DLD1 (cell line): ENCODE results near the gene ZNF516.

Experiments used
- in situ Hi-C: cut with HindIII; loops from 2 replicates; pipeline ENCODE4 v1.10.0; 2017; ENCODE audit warnings: low sequenced_read_pairs

ZNF516 gene

GRCh38 chr18:76350134-76351025 is 144.7 kb downstream of the ZNF516 start:
- in situ Hi-C loops, result no loop called here

GRCh38 chr18:76349067-76349715 is 145.9 kb downstream of the ZNF516 start:
- in situ Hi-C loops, result no loop called here

GRCh38 chr18:76348267-76349066 is 146.6 kb downstream of the ZNF516 start:
- in situ Hi-C loops, result no loop called here

- in situ Hi-C loops, result no loop called here
These were observed 147.7 kb downstream of the ZNF516 start for GRCh38 chr18:76347341-76347740.

- in situ Hi-C loops, result no loop called here
These were observed 148.4 kb downstream of the ZNF516 start for GRCh38 chr18:76346490-76347130.

GRCh38 chr18:76345901-76346300 is 149.1 kb downstream of the ZNF516 start:
- in situ Hi-C loops, result no loop called here

- in situ Hi-C loops, result no loop called here
These were observed 151.0 kb downstream of the ZNF516 start for GRCh38 chr18:76343938-76344569.

- in situ Hi-C loops, result no loop called here
These were observed 154.6 kb downstream of the ZNF516 start for GRCh38 chr18:76340410-76340809.

GRCh38 chr18:76339246-76339620 is 155.8 kb downstream of the ZNF516 start:
- in situ Hi-C loops, result no loop called here

GRCh38 chr18:76338619-76339245 is 156.3 kb downstream of the ZNF516 start:
- in situ Hi-C loops, result no loop called here

- in situ Hi-C loops, result no loop called here
These were observed 157.0 kb downstream of the ZNF516 start for GRCh38 chr18:76338088-76338487.

GRCh38 chr18:76335859-76336640 is 159.0 kb downstream of the ZNF516 start:
- in situ Hi-C loops, result no loop called here

GRCh38 chr18:76328140-76328539 is 166.9 kb downstream of the ZNF516 start:
- in situ Hi-C loops, result no loop called here

GRCh38 chr18:76323891-76324290 is 171.2 kb downstream of the ZNF516 start:
- in situ Hi-C loops, result no loop called here

GRCh38 chr18:76322686-76323085 is 172.4 kb downstream of the ZNF516 start:
- in situ Hi-C loops, result no loop called here

GRCh38 chr18:76319366-76319765 is 175.7 kb downstream of the ZNF516 start:
- in situ Hi-C loops, result no loop called here

- in situ Hi-C loops, result no loop called here
These were observed 176.4 kb downstream of the ZNF516 start for GRCh38 chr18:76318607-76319006.

- in situ Hi-C loops, result no loop called here
These were observed 177.9 kb downstream of the ZNF516 start for GRCh38 chr18:76317136-76317535.

- in situ Hi-C loops, result no loop called here
These were observed 179.3 kb downstream of the ZNF516 start for GRCh38 chr18:76315722-76316230.
